Nephron (organoid): Measurements from ENCODE around the gene MRPS11.
"Not testable (repeated sequence)": the region's sequence is repeated elsewhere in the genome, so short reads cannot be mapped to it uniquely, and the experiment has no call there.

Experiments
- H3K27ac Mint-ChIP-seq, 3 experiments: 2 replicates each; pipeline ENCODE4 v1.8.0; 2020; ENCODE audit warnings: mixed read lengths in 3 of 3, mild to moderate bottlenecking in 2 of 3, moderate library complexity in 1 of 3
- H3K27me3 Mint-ChIP-seq: 2 replicates; pipeline ENCODE4 v1.8.0; 2021; ENCODE audit warnings: low read depth, mild to moderate bottlenecking, moderate library complexity, mixed read lengths
- H3K36me3 Mint-ChIP-seq: 2 replicates; pipeline ENCODE4 v1.8.0; 2020; ENCODE audit warnings: low read depth, mixed read lengths
- H3K4me1 Mint-ChIP-seq: 2 replicates; pipeline ENCODE4 v1.8.0; 2020; ENCODE audit warnings: mixed read lengths
- H3K4me3 Mint-ChIP-seq, 3 experiments: 2 replicates each; pipeline ENCODE4 v1.8.0; 2020; ENCODE audit warnings: mild to moderate bottlenecking in 3 of 3, mixed read lengths in 3 of 3, moderate library complexity in 2 of 3
- H3K9me3 Mint-ChIP-seq: 2 replicates; pipeline ENCODE4 v1.8.0; 2020; ENCODE audit warnings: mixed read lengths
- CTCF ChIP-seq, 3 experiments: fragments of 200-600 bp; sonication (generic); IDR thresholded peaks; one replicate each; pipeline ENCODE4 v1.5.0; 2021; ENCODE audit warnings: antibody characterized with exemption in 3 of 3; ENCODE audit not compliant: unreplicated experiment in 3 of 3

The MRPS11 gene

GRCh38 chr15:88512078-88512477 lies 44.6 kb downstream of the MRPS11 start:
- peaks cover 9% of the 10 kb centered on the region for H3K4me1 Mint-ChIP-seq
- no peak for TF ChIP-seq CTCF (IDR thresholded peaks at IDR 0.05; ENCODE audit: unreplicated experiment in 3 of 3)
- H3K9me3 Mint-ChIP-seq, result no peaks in the 10 kb centered on the region
- H3K27me3 Mint-ChIP-seq, result no peaks in the 10 kb centered on the region
- no peak overlapping the region for H3K27ac Mint-ChIP-seq
- H3K36me3 Mint-ChIP-seq, result peaks cover 63% of the 10 kb centered on the region
- no peak overlapping the region for H3K4me3 Mint-ChIP-seq

GRCh38 chr15:88512601-88513000 lies 45.1 kb downstream of the MRPS11 start:
- H3K9me3 Mint-ChIP-seq, result no peaks in the 10 kb centered on the region
- no peak overlapping the region for H3K4me3 Mint-ChIP-seq
- TF ChIP-seq CTCF (IDR thresholded peaks at IDR 0.05; ENCODE audit: unreplicated experiment in 3 of 3), result no peak
- no peaks in the 10 kb centered on the region for H3K27me3 Mint-ChIP-seq
- peaks cover 58% of the 10 kb centered on the region for H3K36me3 Mint-ChIP-seq
- H3K4me1 Mint-ChIP-seq, result peaks cover 9% of the 10 kb centered on the region
- H3K27ac Mint-ChIP-seq, result no peak overlapping the region

GRCh38 chr15:88513195-88513594 lies 45.7 kb downstream of the MRPS11 start:
- Mint-ChIP-seq H3K27me3 (no peaks in the 10 kb centered on the region), H3K36me3 (peaks cover 57% of the 10 kb centered on the region), H3K9me3 (no peaks in the 10 kb centered on the region), H3K4me3 (no peak overlapping the region), H3K27ac (no peak overlapping the region), H3K4me1 (peaks cover 9% of the 10 kb centered on the region)
- TF ChIP-seq CTCF (IDR thresholded peaks at IDR 0.05; ENCODE audit: unreplicated experiment in 3 of 3), result no peak

GRCh38 chr15:88518903-88519302 lies 51.4 kb downstream of the MRPS11 start:
- Mint-ChIP-seq H3K36me3 (peaks cover 31% of the 10 kb centered on the region), H3K27ac (no peak overlapping the region), H3K27me3 (no peaks in the 10 kb centered on the region), H3K9me3 (peaks cover 4% of the 10 kb centered on the region), H3K4me3 (no peak overlapping the region), H3K4me1 (no peaks in the 10 kb centered on the region)
- TF ChIP-seq CTCF (IDR thresholded peaks at IDR 0.05; ENCODE audit: unreplicated experiment in 3 of 3), result no peak

GRCh38 chr15:88524094-88524493 lies 56.6 kb downstream of the MRPS11 start:
- not testable (repeated sequence) for H3K27me3 Mint-ChIP-seq, H3K4me3 Mint-ChIP-seq, H3K9me3 Mint-ChIP-seq, H3K4me1 Mint-ChIP-seq, H3K27ac Mint-ChIP-seq
- peaks cover 64% of the 10 kb centered on the region for H3K36me3 Mint-ChIP-seq

GRCh38 chr15:88525418-88525817 lies 57.9 kb downstream of the MRPS11 start:
- H3K27me3 Mint-ChIP-seq, result no peaks in the 10 kb centered on the region
- peaks cover 78% of the 10 kb centered on the region for H3K36me3 Mint-ChIP-seq
- H3K9me3 Mint-ChIP-seq, result peaks cover 7% of the 10 kb centered on the region
- peaks cover 8% of the 10 kb centered on the region for H3K4me1 Mint-ChIP-seq
- no peak for TF ChIP-seq CTCF (IDR thresholded peaks at IDR 0.05; ENCODE audit: unreplicated experiment in 3 of 3)
- no peak overlapping the region for H3K27ac Mint-ChIP-seq
- H3K4me3 Mint-ChIP-seq, result no peak overlapping the region
